GM12865 (cell line): ENCODE results near the gene KCNIP4.

ENCODE experiments used
- DNase-seq: peaks from one replicate; pipeline ENCODE4 v3.0.0; 2010; ENCODE audit warnings: low read depth
- H3K4me3 ChIP-seq: 2 replicates; pipeline ENCODE4 v1.5.1; 2011; ENCODE audit warnings: mild to moderate bottlenecking, low read depth, low read length, control low read depth
- CTCF ChIP-seq: IDR thresholded peaks from 2 replicates; pipeline ENCODE4 v1.5.1; 2011; ENCODE audit warnings: low read length, control low read depth, low read depth, inconsistent platforms; ENCODE audit not compliant: insufficient read depth; ENCODE audit errors: missing control alignments

Gene KCNIP4

GRCh38 chr4:21830272-21830671, 118.3 kb downstream of the KCNIP4 start:
- no peak overlapping the region for H3K4me3 ChIP-seq
- no peak for DNase-seq
- TF ChIP-seq CTCF = no peak

- no peak for TF ChIP-seq CTCF
- DNase-seq = no peak
Measured at GRCh38 chr4:21827575-21827974, 121.0 kb downstream of the KCNIP4 start.

GRCh38 chr4:21826071-21826470, 122.5 kb downstream of the KCNIP4 start:
- H3K4me3 ChIP-seq = no peak overlapping the region
- TF ChIP-seq CTCF = no peak
- no peak for DNase-seq

More at GRCh38 chr4:21827575-21827974, 121.0 kb downstream of the KCNIP4 start:
- no peak overlapping the region for H3K4me3 ChIP-seq

GRCh38 chr4:21819086-21819485, 129.5 kb downstream of the KCNIP4 start:
- H3K4me3 ChIP-seq = no peak overlapping the region
- no peak for DNase-seq
- TF ChIP-seq CTCF = no peak

- no peak overlapping the region for H3K4me3 ChIP-seq
- no peak for TF ChIP-seq CTCF
- no peak for DNase-seq
Measured at GRCh38 chr4:21815651-21816377, 132.8 kb downstream of the KCNIP4 start.

- H3K4me3 ChIP-seq = no peak overlapping the region
- no peak for DNase-seq
- TF ChIP-seq CTCF = no peak
Measured at GRCh38 chr4:21811565-21811964, 137.0 kb downstream of the KCNIP4 start.

- no peak for DNase-seq
- TF ChIP-seq CTCF = no peak
- no peak overlapping the region for H3K4me3 ChIP-seq
Measured at GRCh38 chr4:21806991-21807390, 141.6 kb downstream of the KCNIP4 start.
